Mucosa of stomach (tissue), 1 donor: ENCODE measurements around the gene NAXE.
"Not testable (repeated sequence)": the region's sequence is repeated elsewhere in the genome, so short reads cannot be mapped to it uniquely, and the experiment has no call there.

ENCODE experiments used
- H3K27me3 ChIP-seq: one replicate; pipeline ENCODE4 v1.7.0; 2013; ENCODE audit warnings: mild to moderate bottlenecking, low read length; ENCODE audit not compliant: control insufficient read depth, insufficient read depth
- H3K36me3 ChIP-seq: one replicate; pipeline ENCODE4 v1.7.0; 2013; ENCODE audit warnings: low read length; ENCODE audit not compliant: control insufficient read depth, insufficient read depth
- H3K4me1 ChIP-seq: one replicate; pipeline ENCODE4 v1.7.0; 2013; ENCODE audit warnings: mild to moderate bottlenecking, low read length; ENCODE audit not compliant: control insufficient read depth, insufficient read depth
- H3K4me3 ChIP-seq: one replicate; pipeline ENCODE4 v1.7.0; 2013; ENCODE audit warnings: low read length
- H3K9ac ChIP-seq: one replicate; pipeline ENCODE4 v1.7.0; 2013; ENCODE audit warnings: mild to moderate bottlenecking, low read length, moderate library complexity
- H3K9me3 ChIP-seq: one replicate; pipeline ENCODE4 v1.7.0; 2013; ENCODE audit warnings: mild to moderate bottlenecking, low read length, moderate library complexity; ENCODE audit not compliant: control insufficient read depth
- donor health status: Pancreatic carcinoma.

NAXE gene

DNA sequence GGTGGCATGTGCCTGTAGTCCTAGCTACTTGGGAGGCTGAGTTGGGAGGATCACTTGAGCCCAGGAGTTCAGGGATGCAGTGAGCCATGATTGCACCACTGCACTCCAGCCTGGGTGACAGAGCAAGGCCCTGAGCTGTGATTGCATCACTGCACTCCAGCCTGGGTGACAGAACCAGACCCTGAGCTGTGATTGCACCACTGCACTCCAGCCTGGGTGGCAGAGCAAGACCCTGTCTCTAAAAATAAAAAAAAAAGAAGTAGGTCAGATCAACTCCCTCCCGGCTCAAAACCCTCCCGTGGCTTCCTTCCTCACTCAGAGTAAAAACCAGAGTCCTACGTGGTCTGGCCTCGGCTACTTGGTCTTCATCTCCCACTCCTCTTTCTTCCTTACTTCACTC is 38.6 kb upstream of the NAXE start:
- H3K4me1 ChIP-seq = peaks cover 10% of the 10 kb centered on the region
- H3K9ac ChIP-seq, H3K9me3 ChIP-seq, H3K4me3 ChIP-seq, H3K36me3 ChIP-seq, H3K27me3 ChIP-seq: not testable (repeated sequence)

DNA sequence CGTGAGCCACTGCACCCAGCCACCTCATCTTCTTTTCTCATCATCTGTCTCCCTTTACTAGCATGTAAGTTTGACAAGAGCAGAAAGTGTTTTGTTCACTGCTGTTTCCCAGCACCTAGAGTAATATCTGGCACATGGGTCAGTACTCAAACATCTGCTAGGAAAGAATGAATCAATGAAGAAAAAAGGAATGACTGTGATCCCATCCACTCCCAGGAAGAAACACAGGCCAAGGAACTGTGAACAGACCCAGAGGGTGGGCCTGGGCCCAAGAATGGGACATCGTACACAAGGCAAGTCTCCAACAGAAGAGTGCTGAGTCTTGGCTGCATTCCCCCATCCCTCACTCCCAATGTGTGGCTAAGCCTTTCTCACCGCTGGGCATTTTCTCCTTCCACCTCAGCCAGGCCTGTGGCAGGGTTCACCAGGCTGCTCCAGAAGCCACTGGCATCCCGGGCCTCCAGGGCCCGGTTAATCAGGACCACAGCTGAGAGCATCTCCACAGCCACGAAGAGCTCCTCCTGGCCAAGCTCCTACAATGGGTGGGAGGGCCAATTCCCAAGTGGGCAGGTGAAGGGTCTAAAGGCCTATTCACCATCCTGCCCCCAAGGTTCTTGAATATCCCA is 37.6 kb upstream of the NAXE start:
- H3K4me3 ChIP-seq = no peak overlapping the region
- H3K9ac ChIP-seq = no peak overlapping the region
- no peaks in the 10 kb centered on the region for H3K36me3 ChIP-seq
- no peaks in the 10 kb centered on the region for H3K27me3 ChIP-seq
- H3K4me1 ChIP-seq = peaks cover 10% of the 10 kb centered on the region
- H3K9me3 ChIP-seq = no peaks in the 10 kb centered on the region

DNA sequence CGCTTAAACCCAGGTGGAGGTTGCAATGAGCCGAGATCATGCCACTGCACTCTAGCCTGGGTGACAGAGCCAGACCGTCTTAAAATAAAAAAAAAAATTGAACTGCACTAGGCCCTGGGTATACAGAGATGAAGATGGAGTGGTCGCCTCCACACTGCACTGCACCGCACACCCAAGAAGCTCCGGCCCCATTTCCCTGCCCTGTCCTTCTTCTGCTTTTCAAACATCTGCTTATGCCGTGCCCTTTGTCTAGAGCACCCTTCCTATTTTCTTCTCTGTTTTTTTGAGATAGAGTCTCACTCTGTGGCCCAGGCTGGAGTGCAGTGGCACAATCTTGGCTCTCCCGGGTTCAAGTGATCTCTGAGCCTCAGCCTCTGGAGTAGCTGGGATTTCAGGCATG is 36.6 kb upstream of the NAXE start:
- H3K9ac ChIP-seq = no peak overlapping the region
- no peaks in the 10 kb centered on the region for H3K36me3 ChIP-seq
- H3K4me1 ChIP-seq = peaks cover 10% of the 10 kb centered on the region
- H3K4me3 ChIP-seq = no peak overlapping the region
- H3K9me3 ChIP-seq = no peaks in the 10 kb centered on the region
- H3K27me3 ChIP-seq = no peaks in the 10 kb centered on the region

GRCh38 chr1:156555715-156556114 is 35.9 kb upstream of the NAXE start:
- H3K9me3 ChIP-seq = no peaks in the 10 kb centered on the region
- H3K9ac ChIP-seq = no peak overlapping the region
- H3K27me3 ChIP-seq = no peaks in the 10 kb centered on the region
- no peak overlapping the region for H3K4me3 ChIP-seq
- peaks cover 10% of the 10 kb centered on the region for H3K4me1 ChIP-seq
- no peaks in the 10 kb centered on the region for H3K36me3 ChIP-seq

DNA sequence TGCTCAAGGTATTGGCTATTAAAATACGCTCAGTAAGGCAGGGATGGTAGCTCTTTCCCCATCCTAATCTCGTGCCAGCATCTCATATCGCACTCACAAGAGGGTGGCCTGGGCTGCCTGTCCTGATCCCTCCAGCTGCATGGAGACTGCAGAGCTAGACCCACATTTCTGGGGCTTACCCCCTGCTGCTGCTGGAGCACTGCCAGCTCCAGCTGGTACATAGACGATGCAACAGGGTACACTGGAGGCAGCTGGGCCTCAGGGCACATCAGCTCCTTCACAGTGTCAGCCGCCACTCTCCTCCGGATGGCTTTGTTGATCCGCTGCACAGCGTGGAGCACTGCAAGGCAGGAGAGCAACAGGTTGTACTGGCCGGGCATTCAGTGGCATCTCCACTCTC is 35.2 kb upstream of the NAXE start:
- peaks cover 7% of the 10 kb centered on the region for H3K4me1 ChIP-seq
- H3K27me3 ChIP-seq = no peaks in the 10 kb centered on the region
- no peaks in the 10 kb centered on the region for H3K36me3 ChIP-seq
- no peaks in the 10 kb centered on the region for H3K9me3 ChIP-seq
- no peak overlapping the region for H3K9ac ChIP-seq
- H3K4me3 ChIP-seq = no peak overlapping the region

DNA sequence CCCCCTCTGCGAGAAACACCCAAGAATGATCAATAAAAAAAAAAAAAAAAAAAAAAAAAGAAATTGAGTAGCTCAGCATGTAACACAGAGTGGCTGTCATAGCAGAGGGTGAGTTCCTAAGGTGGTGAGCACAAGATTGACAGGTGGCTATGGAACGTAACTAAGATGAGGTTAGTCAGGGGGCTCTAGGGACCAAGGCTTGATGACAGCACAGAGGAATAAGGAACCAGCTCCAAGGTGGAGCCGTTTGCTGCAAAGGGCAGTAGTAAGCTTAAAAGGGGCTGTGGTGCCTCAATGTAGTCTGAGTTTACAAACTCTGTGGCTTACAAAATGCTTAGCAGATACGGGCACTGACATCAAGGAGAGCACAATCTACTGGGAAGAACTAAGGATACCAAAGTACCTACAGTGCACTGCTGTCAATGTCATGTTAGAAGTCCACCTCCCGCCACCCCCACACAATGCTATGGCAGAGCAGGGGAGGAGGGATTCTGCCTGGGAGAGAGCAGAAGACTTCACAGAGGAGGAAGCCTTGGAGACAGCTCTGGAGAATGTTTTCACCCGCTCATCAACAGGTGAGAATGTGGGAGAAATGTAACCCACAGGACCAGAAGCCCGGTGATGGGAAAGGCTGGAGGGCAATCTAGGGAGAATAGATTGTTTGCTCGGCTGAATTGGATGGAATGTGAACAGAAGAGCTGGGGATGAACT is 32.3 kb upstream of the NAXE start:
- Histone ChIP-seq H3K4me1 (no peaks in the 10 kb centered on the region), H3K9ac (no peak overlapping the region), H3K9me3 (no peaks in the 10 kb centered on the region), H3K4me3 (no peak overlapping the region), H3K27me3 (no peaks in the 10 kb centered on the region), H3K36me3 (no peaks in the 10 kb centered on the region)

DNA sequence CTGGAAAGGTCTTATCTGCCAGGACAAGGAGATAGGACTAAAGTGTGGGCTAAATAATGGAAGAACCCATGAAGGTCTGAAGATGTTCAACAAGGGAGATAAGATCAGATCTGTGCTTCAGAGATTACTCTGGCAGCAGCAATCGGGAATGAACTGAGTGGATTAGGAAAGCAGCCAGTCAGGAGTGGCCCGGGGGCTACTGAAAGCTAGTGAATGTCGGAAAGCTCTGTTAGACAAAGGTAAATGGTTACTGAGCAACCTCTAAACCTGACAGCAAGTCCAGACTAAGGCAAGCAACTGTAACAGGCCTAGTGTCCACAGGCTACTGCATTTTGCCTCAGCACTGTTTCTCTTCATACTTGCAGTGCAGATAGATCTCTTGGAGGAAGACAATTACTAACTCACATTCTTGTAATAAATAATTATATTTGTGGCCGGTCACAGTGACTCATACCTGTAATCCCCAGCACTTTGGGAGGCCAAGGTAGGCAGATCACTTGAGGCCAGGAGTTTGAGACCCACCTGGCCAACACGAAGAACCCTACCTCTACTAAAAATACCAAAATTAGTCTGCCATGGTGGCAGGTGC is 31.7 kb upstream of the NAXE start:
- H3K9ac ChIP-seq = no peak overlapping the region
- no peaks in the 10 kb centered on the region for H3K9me3 ChIP-seq
- no peaks in the 10 kb centered on the region for H3K36me3 ChIP-seq
- H3K27me3 ChIP-seq = no peaks in the 10 kb centered on the region
- H3K4me1 ChIP-seq = no peaks in the 10 kb centered on the region
- H3K4me3 ChIP-seq = no peak overlapping the region

- Histone ChIP-seq H3K27me3 (no peaks in the 10 kb centered on the region), H3K4me1 (no peaks in the 10 kb centered on the region), H3K9me3 (no peaks in the 10 kb centered on the region), H3K4me3 (no peak overlapping the region), H3K36me3 (no peaks in the 10 kb centered on the region), H3K9ac (no peak overlapping the region)
Observed at GRCh38 chr1:156560585-156561163, 30.9 kb upstream of the NAXE start.

- Histone ChIP-seq H3K9ac (no peak overlapping the region), H3K4me1 (peaks cover 8% of the 10 kb centered on the region), H3K9me3 (no peaks in the 10 kb centered on the region), H3K36me3 (no peaks in the 10 kb centered on the region), H3K4me3 (no peak overlapping the region), H3K27me3 (no peaks in the 10 kb centered on the region)
Observed at GRCh38 chr1:156565519-156565918, 26.1 kb upstream of the NAXE start.

- H3K9ac ChIP-seq = no peak overlapping the region
- H3K36me3 ChIP-seq = no peaks in the 10 kb centered on the region
- peaks cover 10% of the 10 kb centered on the region for H3K4me1 ChIP-seq
- H3K27me3 ChIP-seq = no peaks in the 10 kb centered on the region
- no peak overlapping the region for H3K4me3 ChIP-seq
- H3K9me3 ChIP-seq = no peaks in the 10 kb centered on the region
Observed at GRCh38 chr1:156566436-156566835, 25.1 kb upstream of the NAXE start.

DNA sequence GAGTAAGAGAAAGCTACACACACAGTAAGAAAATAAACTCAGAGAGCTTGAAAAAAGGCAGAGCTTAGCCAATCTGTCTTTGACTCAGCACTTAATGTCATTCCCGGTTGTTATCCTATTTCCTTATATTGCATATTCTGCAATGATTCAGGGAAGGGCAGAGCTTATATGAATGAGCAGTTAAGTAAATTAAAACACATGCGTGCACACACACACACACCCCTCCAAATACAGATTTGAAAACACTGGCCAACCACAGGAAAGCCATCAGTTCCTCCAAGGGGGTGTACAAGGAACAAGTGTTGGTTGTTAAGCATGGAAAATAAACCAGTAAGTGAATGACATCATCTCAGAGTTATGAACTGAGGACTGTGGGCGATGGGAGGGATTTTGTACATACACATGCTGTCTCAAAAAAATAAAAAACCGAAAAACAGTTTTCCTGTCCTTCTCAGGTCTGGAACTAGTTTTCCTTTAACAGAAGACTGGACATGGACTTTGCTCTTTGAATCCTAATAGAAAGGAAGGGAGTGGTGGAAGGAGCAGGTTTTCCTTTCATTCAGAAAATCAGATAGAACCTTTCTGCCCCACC is 20.2 kb upstream of the NAXE start:
- Histone ChIP-seq H3K4me3 (no peak overlapping the region), H3K9ac (peak overlapping the region; percentile 42), H3K4me1 (peaks cover 26% of the 10 kb centered on the region), H3K36me3 (no peaks in the 10 kb centered on the region), H3K9me3 (no peaks in the 10 kb centered on the region), H3K27me3 (no peaks in the 10 kb centered on the region)
